GM18520 (cell line): ENCODE measurements around the gene RNF227.
"Not testable (repeated sequence)": the region's sequence is repeated elsewhere in the genome, so short reads cannot be mapped to it uniquely, and the experiment has no call there.

ENCODE experiments used
- ATAC-seq: cut with Tn5 transposase; IDR thresholded peaks from one replicate; pipeline ENCODE4 v1.9.1; 2021; ENCODE audit not compliant: unreplicated experiment

The RNF227 gene

DNA sequence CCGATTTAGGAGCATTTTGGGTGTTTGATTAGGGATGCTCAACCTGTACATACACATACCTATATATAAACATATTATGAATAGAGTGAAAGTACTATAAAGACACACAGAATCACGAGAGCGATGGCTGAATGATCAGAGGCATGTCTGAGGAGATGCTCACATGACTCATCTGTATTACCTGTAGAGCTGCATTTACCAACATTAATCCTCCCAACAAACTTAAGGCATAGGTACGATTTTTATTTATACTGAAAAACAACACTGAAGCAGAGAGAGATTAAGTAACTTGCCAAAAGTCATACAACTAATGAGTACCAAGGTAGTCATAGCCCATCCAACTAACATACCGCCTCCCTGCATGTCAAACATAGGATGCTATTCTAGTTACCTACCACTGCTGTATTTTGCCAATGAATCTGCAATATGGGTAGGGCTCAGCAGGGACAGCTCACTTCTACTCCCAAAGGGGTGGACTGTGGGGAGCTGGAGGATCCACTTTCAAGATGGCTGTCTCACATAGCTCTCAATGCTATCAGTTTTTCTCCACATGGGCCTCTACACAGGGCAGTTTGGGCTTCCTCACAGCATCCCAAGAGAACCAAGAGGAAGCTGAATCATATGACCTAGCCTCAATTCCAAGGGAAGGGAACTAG is 51.0 kb downstream of the RNF227 start:
- ATAC-seq: no peak

DNA sequence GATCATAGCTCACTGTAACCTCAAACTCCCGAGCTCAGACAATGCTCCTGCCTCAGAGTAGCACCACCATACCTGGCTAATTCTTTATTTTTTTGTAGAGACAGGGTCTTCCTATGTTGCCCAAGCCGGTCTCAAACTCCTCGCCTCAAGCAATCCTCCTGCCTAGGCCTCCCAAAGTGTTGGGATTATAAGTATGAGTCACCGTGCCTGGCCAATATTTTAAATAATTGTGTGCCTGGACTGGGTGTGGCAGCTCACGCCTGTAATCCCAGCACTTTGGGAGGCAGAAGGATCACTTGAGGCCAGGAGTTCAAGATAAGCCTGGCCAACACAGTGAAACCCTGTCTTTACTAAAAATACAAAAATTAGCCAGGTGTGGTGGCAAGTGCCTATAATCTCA is 51.7 kb downstream of the RNF227 start:
- ATAC-seq: not testable (repeated sequence)
